ENCODE measurements around the gene ZNF454. TPM values are rescaled to one million over a fixed set of nuclear protein-coding genes. Genes with fewer than 3 reads are reported as not detected.

ZNF454 gene
- total RNA-seq, 2 donors from 2014 or later = 4.7 to 5.9 TPM

GRCh38 chr5:178989311-178989710 is 48.3 kb downstream of the ZNF454 start:
- no peaks in the 10 kb centered on the region for H3K9me3 ChIP-seq

GRCh38 chr5:178990491-178990890 is 49.5 kb downstream of the ZNF454 start:
- no peak overlapping the region for H3K27ac ChIP-seq
- TF ChIP-seq POLR2A (IDR thresholded peaks at IDR 0.05) = no peak
- no peak for TF ChIP-seq POLR2AphosphoS5 (IDR thresholded peaks at IDR 0.05)
- no peak for TF ChIP-seq CTCF (IDR thresholded peaks at IDR 0.05)
- no peak for DNase-seq (ENCODE audit: low spot score)
- H3K9me3 ChIP-seq = no peaks in the 10 kb centered on the region
- intact Hi-C loops (cut with DNase I) = no loop called here
- 90% methylated on average over 12 of the region's 12 CpGs for WGBS
- no peak overlapping the region for H3K4me3 ChIP-seq
- peaks cover 2% of the 10 kb centered on the region for H3K27me3 ChIP-seq (replicated peaks; ENCODE audit: insufficient read depth)
- H3K4me1 ChIP-seq (replicated peaks) = no peaks in the 10 kb centered on the region
- no peaks in the 10 kb centered on the region for H3K36me3 ChIP-seq

More at GRCh38 chr5:178989311-178989710, 48.3 kb downstream of the ZNF454 start:
- DNase-seq (ENCODE audit: low spot score) = no peak
- TF ChIP-seq CTCF (IDR thresholded peaks at IDR 0.05) = no peak
- no peak for TF ChIP-seq POLR2AphosphoS5 (IDR thresholded peaks at IDR 0.05)
- no peak for TF ChIP-seq POLR2A (IDR thresholded peaks at IDR 0.05)
- WGBS = 98% methylated on average over 7 of the region's 7 CpGs
- H3K4me3 ChIP-seq = no peak overlapping the region
- no peaks in the 10 kb centered on the region for H3K27me3 ChIP-seq (replicated peaks; ENCODE audit: insufficient read depth)
- H3K36me3 ChIP-seq = no peaks in the 10 kb centered on the region
- intact Hi-C loops (cut with DNase I) = no loop called here
- H3K4me1 ChIP-seq (replicated peaks) = no peaks in the 10 kb centered on the region
- no peak overlapping the region for H3K27ac ChIP-seq

- no peaks in the 10 kb centered on the region for H3K9me3 ChIP-seq
- WGBS = 87% methylated on average over 28 of the region's 28 CpGs
- no peak overlapping the region for H3K4me3 ChIP-seq
- H3K27ac ChIP-seq = no peak overlapping the region
- no peak for DNase-seq (ENCODE audit: low spot score)
- intact Hi-C loops (cut with DNase I) = no loop called here
- TF ChIP-seq POLR2A (IDR thresholded peaks at IDR 0.05) (no peak), POLR2AphosphoS5 (IDR thresholded peaks at IDR 0.05) (no peak), CTCF (IDR thresholded peaks at IDR 0.05) (no peak)
- peaks cover 2% of the 10 kb centered on the region for H3K27me3 ChIP-seq (replicated peaks; ENCODE audit: insufficient read depth)
- H3K36me3 ChIP-seq = no peaks in the 10 kb centered on the region
- H3K4me1 ChIP-seq (replicated peaks) = no peaks in the 10 kb centered on the region
These were observed 50.5 kb downstream of the ZNF454 start for GRCh38 chr5:178991190-178992145.

- WGBS = 52% methylated on average over 9 of the region's 9 CpGs
These were observed 51.4 kb downstream of the ZNF454 start for GRCh38 chr5:178992291-178992895.

More at GRCh38 chr5:178992291-178992895, 51.4 kb downstream of the ZNF454 start:
- Histone ChIP-seq H3K27ac (no peak overlapping the region), H3K4me3 (no peak overlapping the region), H3K4me1 (replicated peaks) (no peaks in the 10 kb centered on the region), H3K9me3 (no peaks in the 10 kb centered on the region), H3K27me3 (replicated peaks; ENCODE audit: insufficient read depth) (peaks cover 2% of the 10 kb centered on the region), H3K36me3 (no peaks in the 10 kb centered on the region)
- intact Hi-C loops (cut with DNase I) = no loop called here
- DNase-seq (ENCODE audit: low spot score) = no peak
- TF ChIP-seq POLR2AphosphoS5 (IDR thresholded peaks at IDR 0.05) (no peak), POLR2A (IDR thresholded peaks at IDR 0.05) (no peak), CTCF (IDR thresholded peaks at IDR 0.05) (no peak)
